ENCODE results near the gene ZNF654.

ZNF654 gene

GRCh38 chr3:88142094-88142624 is 83.1 kb downstream of the ZNF654 start:
- no peak overlapping the region for H3K27ac ChIP-seq (replicated peaks)
- no peak for TF ChIP-seq REST (IDR thresholded peaks at IDR 0.05; ENCODE audit: insufficient replicate concordance, low read depth)
- no peak for TF ChIP-seq GABPA (IDR thresholded peaks at IDR 0.05; ENCODE audit: low read depth)
- no peak for TF ChIP-seq CTCF (IDR thresholded peaks at IDR 0.05; ENCODE audit: insufficient read depth, low read length)
- no peak for TF ChIP-seq POLR2AphosphoS5 (IDR thresholded peaks at IDR 0.05; ENCODE audit: low read depth)
- TF ChIP-seq SPI1 (IDR thresholded peaks at IDR 0.05; ENCODE audit: borderline replicate concordance, low read depth): no peak
- H3K27me3 ChIP-seq (ENCODE audit: insufficient read depth, poor library complexity, severe bottlenecking): no peaks in the 10 kb centered on the region
- no peak for DNase-seq (ENCODE audit: low read depth in 1 of 2, low spot score in 1 of 2)
- no peak overlapping the region for H3K4me3 ChIP-seq (replicated peaks; ENCODE audit: insufficient read depth, low read length)

GRCh38 chr3:88147261-88147660 is 88.2 kb downstream of the ZNF654 start:
- TF ChIP-seq SPI1 (IDR thresholded peaks at IDR 0.05; ENCODE audit: borderline replicate concordance, low read depth) (peak; percentile 20; the same call in 1 of the 2 replicates), POLR2AphosphoS5 (IDR thresholded peaks at IDR 0.05; ENCODE audit: low read depth) (no peak), REST (IDR thresholded peaks at IDR 0.05; ENCODE audit: insufficient replicate concordance, low read depth) (no peak), GABPA (IDR thresholded peaks at IDR 0.05; ENCODE audit: low read depth) (no peak), CTCF (IDR thresholded peaks at IDR 0.05; ENCODE audit: insufficient read depth, low read length) (no peak)
- Histone ChIP-seq H3K27ac (replicated peaks) (peak overlapping the region; percentile 93; the same call in 1 of the 2 replicates), H3K4me3 (replicated peaks; ENCODE audit: insufficient read depth, low read length) (no peak overlapping the region), H3K27me3 (ENCODE audit: insufficient read depth, poor library complexity, severe bottlenecking) (no peaks in the 10 kb centered on the region)
- no peak for DNase-seq (ENCODE audit: low read depth in 1 of 2, low spot score in 1 of 2)

- Histone ChIP-seq H3K27ac (replicated peaks) (peak overlapping the region; percentile 93), H3K27me3 (ENCODE audit: insufficient read depth, poor library complexity, severe bottlenecking) (no peaks in the 10 kb centered on the region), H3K4me3 (replicated peaks; ENCODE audit: insufficient read depth, low read length) (peak overlapping the region; percentile 77)
- TF ChIP-seq SPI1 (IDR thresholded peaks at IDR 0.05; ENCODE audit: borderline replicate concordance, low read depth): no peak
- TF ChIP-seq POLR2AphosphoS5 (IDR thresholded peaks at IDR 0.05; ENCODE audit: low read depth): no peak
- TF ChIP-seq REST (IDR thresholded peaks at IDR 0.05; ENCODE audit: insufficient replicate concordance, low read depth): no peak
- no peak for TF ChIP-seq CTCF (IDR thresholded peaks at IDR 0.05; ENCODE audit: insufficient read depth, low read length)
- no peak for TF ChIP-seq GABPA (IDR thresholded peaks at IDR 0.05; ENCODE audit: low read depth)
- DNase-seq (ENCODE audit: low read depth in 1 of 2, low spot score in 1 of 2): no peak
These were observed 89.6 kb downstream of the ZNF654 start for GRCh38 chr3:88148651-88149050.
